ENCODE data around the gene PLEKHA8.
A peak's percentile ranks its signal among the peaks of the same experiment; 100 is the strongest.

The PLEKHA8 gene

DNA sequence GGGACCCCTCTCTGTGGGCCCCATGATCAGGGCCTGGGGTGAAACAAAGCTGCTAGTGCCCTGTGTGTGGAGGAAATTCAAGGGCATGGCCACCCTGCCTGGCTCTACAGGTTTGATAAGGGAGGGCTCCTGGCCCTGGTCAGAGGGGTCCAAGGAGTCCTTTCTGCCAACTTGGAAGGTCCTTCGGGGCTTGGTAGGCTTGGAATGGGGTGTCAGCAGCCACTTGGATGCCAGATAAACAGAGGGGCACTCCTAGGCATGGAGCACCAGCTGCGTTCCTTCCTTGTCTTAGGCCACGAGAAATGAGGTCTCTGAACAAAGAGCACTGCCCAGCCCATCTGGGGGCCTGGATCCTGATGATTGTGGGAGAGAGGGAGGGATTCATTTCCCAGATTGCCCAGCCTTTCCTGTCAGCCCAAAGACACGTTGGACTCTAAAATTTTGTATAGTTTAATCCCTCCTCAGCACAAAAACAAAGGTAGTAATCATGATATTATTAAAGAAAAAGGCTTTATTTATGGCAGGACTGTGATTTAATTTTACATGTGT, 111.7 kb downstream of the PLEKHA8 start:
- TF ChIP-seq, protein P1, sequence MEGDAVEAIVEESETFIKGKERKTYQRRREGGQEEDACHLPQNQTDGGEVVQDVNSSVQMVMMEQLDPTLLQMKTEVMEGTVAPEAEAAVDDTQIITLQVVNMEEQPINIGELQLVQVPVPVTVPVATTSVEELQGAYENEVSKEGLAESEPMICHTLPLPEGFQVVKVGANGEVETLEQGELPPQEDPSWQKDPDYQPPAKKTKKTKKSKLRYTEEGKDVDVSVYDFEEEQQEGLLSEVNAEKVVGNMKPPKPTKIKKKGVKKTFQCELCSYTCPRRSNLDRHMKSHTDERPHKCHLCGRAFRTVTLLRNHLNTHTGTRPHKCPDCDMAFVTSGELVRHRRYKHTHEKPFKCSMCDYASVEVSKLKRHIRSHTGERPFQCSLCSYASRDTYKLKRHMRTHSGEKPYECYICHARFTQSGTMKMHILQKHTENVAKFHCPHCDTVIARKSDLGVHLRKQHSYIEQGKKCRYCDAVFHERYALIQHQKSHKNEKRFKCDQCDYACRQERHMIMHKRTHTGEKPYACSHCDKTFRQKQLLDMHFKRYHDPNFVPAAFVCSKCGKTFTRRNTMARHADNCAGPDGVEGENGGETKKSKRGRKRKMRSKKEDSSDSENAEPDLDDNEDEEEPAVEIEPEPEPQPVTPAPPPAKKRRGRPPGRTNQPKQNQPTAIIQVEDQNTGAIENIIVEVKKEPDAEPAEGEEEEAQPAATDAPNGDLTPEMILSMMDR (IDR thresholded peaks at IDR 0.05): no peak
- Histone ChIP-seq H3K27ac (peak overlapping the region; percentile 19 to 60), H3K4me3 (no peak overlapping the region)
- no peak for DNase-seq (ENCODE audit: low spot score)

DNA sequence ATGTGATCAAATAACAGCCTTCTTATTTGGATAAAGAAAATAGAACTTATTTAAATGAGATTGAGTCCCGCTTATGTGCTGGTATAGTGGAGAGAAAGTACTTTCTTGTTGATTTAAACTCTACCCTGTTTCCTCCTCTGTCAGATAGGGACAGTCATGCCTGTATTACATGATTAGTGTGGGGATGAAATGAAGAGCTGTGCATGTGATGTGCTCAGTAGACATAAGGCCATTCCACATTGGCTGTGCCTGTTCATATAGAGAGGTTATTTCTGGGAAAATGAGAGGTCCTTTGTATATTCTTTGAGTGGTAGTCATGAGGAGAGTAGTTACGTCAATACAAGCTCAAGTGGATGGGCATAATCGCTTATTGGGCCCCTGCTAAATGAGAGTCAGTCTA, 112.2 kb downstream of the PLEKHA8 start:
- Histone ChIP-seq H3K4me3 (no peak overlapping the region), H3K27ac (peak overlapping the region in 1 of 2 donors; percentile 40)
- TF ChIP-seq, protein P1 (IDR thresholded peaks at IDR 0.05): no peak
- DNase-seq (ENCODE audit: low spot score): no peak

DNA sequence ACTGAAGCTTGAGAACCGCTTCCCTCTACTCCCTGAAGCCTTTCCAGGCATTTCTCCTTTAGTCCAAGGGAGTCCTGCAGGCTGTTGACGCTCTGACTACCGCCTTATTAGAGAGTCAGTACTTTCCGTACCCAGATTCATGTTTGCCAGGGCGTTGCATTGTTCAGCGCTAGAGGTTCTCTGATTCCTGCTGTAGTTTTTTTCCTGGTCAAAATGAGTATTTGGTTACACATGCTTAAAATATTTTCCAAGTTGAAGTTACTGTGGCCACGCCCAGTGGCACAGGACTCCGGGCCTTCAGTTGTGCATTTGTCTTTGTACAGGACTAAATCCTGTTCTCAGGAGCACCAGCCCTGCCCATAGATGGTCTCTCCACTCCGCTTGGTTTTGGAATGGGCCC, 114.5 kb downstream of the PLEKHA8 start:
- Histone ChIP-seq H3K4me3 (peak overlapping the region; percentile 60), H3K27ac (peak overlapping the region; percentile 64 to 93)
- peak; percentile 85 for DNase-seq (ENCODE audit: low spot score)
- TF ChIP-seq, protein P1 (IDR thresholded peaks at IDR 0.05): no peak

DNA sequence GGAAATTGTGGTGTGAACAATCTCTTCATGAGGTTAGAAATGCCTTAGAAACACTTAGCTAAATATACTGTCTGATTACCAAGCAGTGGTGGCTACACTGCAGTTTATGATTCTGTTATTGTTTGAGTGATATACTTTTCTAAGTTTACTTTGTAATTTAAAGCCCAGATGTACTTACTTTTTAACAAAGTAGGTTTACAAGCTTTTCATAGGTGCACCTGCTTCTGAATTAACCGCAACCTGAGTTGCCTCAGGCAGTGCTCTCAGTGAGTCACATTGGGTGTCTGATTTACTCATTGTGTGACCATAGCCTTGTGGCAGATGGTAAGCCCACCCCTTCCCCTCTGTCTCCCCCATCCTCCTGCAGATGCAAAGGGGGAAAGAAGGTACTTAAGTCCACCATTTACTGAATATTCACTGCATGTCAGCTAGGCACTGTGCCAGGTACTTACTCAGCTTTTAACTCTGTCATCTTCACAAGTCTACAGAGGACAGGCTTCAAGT, 115.6 kb downstream of the PLEKHA8 start:
- Histone ChIP-seq H3K4me3 (no peak overlapping the region), H3K27ac (peak overlapping the region in 1 of 2 donors; percentile 93)
- no peak for DNase-seq (ENCODE audit: low spot score)

DNA sequence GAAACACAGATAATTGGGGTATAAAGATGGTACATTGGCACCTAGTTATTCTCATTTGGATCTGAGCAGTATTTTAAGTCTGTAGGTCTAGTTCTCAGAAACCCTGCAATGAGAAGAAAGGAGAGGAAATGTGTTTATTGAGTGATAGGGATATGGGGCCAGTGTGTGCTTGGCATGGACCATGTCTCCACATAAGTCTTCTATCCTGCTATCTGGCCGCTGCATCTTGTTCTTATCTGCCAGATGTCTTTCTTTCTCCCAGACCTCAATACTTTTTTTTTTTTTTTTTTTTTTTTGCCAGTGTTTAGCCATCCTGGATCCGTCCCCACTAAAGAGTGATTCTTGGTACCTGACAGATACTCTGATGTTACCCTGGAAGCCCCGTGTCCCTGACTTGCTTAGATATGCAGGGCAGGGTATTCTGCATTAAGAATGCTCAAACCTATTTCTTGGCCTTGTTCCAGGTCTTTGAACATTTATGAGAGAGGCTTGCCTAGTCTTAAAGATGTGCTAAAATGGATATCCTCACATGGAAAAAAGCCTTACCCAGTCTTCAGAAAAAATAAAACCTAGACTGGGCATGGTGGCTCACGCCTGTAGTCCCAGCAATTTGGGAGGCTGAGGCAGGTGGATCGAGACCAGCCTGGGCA, 116.6 kb downstream of the PLEKHA8 start:
- no peak for DNase-seq (ENCODE audit: low spot score)
- Histone ChIP-seq H3K4me3 (no peak overlapping the region), H3K27ac (peak overlapping the region in 1 of 2 donors; percentile 93)
- TF ChIP-seq, protein P1 (IDR thresholded peaks at IDR 0.05): no peak

More for the DNA sequence above, 115.6 kb downstream of the PLEKHA8 start:
- TF ChIP-seq, protein P1 (IDR thresholded peaks at IDR 0.05): no peak

DNA sequence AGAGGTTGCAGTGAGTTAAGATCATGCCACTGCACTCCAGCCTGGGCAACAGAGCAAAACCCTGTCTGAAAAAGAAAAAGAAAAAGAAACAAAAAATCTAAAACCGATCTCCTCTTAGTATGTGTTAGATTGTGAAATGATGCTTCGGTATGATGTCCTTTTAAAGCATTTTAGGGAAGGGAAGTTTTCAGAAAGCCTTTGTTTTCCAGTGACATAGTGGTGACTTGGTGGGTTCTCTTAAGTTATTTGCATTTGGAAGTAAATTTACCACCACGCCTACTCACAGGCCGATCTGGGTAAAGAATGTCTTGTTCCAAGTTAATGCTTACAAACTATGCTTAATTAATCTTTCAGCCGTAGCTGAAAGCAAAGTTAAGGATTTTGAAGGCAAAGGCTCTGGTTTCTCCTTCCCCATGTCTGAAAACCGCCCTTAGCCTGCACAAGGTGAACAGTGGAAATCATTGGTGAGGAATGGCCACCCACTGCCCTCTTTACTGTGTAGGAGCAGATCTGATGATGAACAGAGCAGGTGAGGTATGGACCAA, 117.3 kb downstream of the PLEKHA8 start:
- no peak overlapping the region for H3K27ac ChIP-seq
- TF ChIP-seq, protein P1 (IDR thresholded peaks at IDR 0.05): no peak
- no peak overlapping the region for H3K4me3 ChIP-seq
- DNase-seq (ENCODE audit: low spot score): no peak
